HG02798 (cell line): ENCODE measurements around the gene SEMA4D.

Source experiments
- ATAC-seq: cut with Tn5 transposase; IDR thresholded peaks from one replicate; pipeline ENCODE4 v1.9.1; 2021; ENCODE audit warnings: mild to moderate bottlenecking; ENCODE audit not compliant: unreplicated experiment, poor library complexity

The SEMA4D gene

DNA sequence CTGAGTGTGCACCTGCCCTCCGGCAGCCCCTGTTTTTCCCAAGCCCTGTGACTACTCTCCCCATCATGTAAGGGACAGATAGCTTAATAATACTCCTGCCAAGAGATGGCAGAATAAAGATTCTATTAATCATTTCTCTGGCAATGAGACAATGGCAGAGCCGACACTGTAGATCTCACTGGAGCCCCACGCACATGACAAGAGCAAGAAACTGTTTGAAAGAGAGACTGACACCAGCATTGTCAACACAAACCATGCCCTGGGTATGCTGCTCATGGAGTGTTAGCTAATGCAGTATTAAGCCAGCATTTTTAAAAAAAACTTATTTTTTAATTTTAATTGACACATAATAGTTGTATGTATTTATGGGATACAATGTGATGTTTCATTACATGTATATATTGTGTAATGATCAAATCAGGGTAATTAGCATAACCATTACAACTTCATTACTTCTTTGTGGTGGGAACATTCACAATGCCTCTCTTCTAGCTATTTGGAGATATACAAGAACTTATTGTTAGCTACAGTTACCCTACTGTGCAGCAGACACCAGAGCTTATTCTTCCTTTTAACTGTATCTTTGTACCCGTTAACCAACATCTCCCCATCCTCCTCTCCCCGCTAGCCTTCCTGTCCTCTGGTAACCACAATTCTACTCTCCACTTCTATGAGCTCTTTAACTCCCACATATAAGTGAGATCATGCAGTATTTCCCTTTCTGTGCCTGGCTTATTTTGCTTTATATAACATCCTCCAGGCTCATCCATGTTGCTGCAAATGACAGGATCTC, 31.5 kb upstream of the SEMA4D start:
- ATAC-seq: no peak

DNA sequence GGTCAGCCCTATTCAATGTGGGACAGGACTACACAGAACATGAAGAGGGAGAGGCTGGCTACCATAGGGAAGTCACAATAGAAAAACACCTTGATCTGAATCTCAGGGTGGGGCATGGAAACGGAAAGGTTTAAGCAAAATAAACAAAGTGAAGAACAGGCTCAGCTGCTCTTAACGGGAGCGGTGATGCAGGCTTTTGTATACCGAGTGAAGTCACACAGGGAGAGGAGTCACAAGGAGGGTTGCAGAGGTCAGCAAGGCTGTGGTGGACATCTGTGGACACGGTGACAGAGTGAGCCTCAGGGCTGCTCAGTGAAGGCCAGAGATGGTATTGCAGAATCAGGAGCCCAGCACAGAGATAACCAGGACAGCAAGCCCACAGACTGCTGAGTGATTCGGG, 30.6 kb upstream of the SEMA4D start:
- no peak for ATAC-seq

DNA sequence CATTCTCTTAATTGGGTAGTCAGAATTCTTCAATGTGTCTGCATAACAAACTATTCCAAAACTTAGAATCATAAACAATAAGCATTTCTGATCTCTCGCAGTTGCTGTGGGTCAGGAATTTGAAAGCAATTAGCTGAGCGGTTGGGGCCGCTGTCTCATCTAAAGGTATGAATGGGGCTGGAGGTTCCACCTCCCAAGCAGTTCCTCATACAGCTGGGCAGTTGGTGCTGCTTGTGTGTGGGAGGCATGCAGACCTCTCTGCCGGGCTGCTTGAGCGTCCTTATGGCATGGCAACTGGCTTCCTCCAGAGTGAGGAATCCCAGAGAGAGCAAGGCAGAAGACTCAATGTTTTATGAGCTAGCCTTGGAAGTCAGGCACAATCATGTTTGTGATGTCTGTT, 30.2 kb upstream of the SEMA4D start:
- ATAC-seq: no peak

DNA sequence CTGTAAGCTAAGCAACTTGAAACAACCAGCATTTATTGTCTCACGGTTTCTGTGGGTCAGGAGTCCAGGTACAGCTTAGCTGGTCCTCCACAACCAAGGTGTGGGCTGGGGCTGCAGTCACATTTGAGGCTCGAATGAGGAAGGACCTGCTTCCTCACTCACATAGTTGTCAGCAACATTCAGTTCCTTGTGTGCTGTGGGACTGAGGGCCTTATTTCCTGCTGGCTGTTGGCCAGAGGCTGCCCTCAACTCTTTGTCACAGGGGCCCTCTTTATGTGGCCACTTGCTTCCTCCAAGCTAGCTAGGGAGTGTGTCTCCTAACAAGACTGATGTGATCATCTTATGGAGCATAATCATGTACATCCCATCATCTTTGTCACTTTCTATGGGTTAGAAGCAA, 29.2 kb upstream of the SEMA4D start:
- no peak for ATAC-seq

DNA sequence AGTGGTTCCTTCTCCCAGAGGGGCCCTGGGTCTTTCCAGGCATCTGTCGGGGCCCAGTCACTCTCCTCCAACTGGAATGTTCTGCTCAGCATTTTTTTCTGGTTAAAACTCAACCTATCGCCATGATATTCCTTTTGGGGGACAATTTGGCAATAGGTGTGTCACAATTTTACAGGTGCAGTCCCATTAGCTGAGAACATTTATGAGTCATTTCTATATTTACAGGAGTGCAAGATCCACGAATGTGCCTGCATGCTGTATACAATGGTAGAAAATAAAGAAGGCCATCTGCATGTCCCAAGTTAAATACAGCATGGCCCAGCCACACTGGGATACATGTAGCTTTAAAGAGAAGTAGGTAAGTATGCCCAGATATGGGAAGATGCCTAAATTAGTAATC, 28.8 kb upstream of the SEMA4D start:
- no peak for ATAC-seq

DNA sequence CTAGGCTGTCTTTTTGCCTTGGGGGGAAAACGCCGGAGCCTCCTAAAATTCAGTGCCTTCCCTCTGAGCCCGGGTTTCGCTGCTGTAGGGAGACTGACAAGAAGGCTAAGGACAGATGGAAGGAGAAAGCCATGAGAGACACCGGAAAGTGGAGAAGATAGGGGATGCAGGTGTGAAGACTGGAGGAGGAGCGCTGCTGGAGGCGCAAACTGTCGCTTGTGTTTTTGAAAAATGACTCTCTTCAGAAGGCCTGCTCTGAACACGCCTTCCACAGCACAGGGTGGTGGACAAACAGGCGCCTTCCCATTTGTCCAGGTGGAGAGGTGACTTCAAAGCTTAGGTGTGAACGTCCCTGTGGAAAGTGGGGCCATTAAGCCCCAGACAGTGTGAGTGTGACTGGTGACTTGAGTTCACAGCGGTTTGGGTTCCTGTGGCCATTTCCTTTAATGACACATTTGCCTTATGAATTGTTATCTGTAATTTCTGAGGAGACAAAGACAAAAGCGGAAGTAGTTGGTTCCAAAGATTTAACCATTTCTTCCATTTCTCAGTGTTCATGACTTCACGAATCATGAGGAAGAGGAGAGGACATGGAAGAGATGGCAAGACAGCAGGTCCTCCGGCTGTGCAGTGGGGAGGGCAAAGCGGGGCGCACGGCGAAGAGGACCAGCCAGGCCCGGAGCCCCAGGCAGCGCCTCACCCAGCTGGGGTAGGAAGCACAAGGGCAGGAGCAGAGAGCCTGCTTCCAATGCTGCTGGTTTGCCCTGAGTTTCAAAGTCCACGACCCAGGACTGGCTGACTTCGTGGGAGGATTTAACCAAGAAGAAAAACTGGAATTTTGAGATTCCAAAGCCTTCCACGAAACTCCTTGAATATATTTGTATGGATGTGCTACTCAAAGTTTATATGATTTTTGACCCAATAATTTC, 27.8 kb upstream of the SEMA4D start:
- no peak for ATAC-seq

DNA sequence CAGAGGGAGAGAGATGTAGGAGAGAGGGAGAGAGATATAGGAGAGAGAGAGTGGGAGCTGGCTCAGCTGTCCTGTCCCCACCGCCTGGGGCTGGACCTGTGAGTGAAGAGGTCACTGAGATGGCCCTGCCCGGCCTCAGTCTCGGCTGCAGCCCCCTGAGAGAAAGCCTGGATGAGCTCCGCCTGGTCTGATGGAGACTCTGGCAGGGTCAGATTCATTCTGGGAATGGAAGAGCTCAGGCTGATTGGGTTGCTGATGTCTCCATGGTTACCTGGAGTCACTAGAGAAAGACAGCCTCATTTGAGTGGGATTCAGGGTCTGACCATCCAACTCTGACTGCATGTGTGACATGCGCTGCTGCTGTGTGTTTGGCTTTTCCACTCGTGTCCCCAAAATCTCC, 27.1 kb upstream of the SEMA4D start:
- ATAC-seq: no peak

DNA sequence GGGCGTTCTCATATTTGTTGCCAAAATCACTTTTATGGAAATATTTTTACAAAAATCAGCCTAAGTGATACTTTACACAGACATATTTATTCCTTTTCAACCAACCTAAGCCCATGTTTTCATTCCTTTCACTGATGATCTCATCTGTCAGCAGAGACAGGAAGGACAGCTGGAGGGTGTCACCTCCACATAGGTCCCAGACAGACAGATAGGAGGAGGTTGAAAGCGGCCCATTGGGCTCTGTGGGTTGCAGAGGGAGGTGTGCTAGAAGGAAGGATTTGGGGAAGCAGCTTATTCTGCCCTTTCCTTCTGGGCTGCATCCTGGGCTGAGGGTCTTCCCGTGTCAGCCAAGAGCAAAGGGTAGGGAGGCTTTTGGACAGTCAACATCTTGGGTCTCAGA, 26.0 kb upstream of the SEMA4D start:
- ATAC-seq: no peak

DNA sequence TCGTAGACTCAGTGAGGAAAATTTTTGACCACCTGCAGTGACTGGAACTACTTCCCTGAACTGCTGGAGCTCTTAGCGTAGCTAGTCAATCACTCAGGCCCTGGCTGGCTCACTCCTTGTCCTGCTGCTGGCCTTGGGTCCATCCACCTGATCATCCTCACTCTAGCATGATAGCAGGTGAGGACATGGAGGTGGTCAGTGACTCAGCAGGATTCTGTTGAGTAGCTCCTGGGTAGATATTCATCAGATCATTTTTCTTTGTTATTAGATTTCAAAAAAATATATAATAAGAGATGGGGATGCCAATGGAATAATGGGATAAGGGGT, 25.0 kb upstream of the SEMA4D start:
- no peak for ATAC-seq

DNA sequence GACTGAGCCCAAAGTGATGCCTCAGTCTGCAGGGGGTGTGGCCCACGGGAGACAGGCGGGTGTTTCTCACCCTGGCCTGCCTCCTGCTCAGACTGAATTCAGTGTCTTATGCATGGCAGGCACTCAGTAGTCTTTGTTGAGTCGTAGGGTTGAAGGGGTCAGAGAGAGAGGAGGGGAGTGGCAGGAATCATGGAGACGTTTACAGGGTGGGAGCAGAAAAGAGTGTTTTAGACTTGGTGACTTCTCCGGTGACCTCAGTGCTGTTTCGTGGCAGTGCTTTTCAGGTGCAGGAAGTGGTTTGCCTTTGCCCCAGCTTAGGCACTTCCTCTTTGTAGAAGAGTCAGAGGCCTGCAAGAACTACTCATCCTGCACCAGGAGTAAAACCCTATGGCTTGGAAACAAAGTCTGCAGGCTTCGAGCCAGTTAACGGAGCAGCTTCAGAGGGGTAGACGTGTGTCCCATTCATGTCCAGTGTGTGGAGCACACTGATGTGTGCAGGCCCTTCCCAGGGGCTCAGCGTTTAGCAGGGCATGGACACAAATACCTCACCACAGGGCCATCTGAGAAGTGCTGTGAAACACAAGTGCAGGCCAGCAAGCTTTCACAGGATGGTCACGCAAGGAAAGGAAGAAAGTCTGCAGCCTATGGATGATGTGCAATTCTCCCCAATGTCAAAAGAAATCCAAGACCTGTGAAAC, 24.5 kb upstream of the SEMA4D start:
- ATAC-seq: peak; percentile 89

DNA sequence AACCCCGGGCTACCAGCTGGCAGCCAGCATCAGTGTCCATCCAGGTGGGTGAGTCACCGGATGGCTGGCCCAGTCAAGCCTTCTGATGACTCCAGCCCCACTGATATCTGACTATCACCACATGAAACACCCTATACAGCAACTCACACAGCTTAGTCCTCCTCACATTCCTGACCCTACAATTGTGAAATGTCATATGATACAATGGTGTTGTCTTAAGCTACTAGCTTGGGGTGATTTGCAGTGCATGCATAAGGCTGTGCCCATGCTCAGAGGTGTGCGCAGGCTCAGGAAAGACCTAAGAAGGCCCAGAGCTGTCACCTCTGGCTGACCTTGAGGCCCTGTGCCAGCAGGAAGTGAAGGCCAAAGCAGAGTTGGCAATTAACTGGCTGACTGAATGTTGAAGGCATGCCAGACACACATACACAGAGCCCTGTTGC, 21.5 kb upstream of the SEMA4D start:
- ATAC-seq: no peak

DNA sequence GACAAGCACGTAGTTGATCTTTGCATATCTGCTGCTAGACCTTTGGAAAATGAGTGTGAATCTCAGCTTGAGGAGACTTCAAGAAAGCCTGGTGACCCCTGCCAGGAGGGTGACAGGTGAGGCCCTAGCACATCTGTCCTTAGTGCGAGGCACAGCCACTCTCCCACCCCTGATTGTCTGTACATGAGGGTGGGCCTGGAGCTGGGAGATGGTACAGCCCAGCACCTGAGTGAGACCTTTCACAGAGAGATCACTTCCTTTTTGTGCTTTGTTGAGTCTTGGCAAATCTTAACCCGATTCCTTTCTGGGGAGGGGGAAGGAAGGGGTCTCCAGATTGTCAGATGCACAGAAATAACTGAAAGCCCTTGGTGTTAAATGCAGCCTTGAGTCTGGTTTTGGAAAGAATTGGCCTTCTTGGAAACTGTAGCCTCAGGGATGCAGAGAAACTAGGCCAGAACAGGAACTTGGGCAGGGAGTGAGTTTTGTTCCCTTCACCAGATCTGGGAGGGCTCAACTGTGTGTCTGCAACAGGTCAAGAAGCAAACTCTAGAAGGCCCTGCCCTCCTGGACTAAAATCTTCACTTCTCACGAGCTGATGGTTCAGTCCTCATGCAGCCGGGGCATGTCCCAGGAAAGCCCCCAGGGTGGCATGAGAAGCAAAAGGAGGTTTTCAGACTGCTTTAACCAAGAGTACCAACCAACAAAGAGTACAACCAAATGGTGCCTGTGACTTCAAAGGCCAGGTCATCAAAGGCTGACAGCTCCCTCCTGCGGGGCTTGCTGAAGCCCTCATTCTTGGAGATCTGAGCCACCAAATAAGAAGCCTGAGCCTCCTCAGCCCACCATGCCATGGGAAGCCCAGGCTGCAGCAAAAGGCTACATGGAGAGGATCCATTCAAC, 20.8 kb upstream of the SEMA4D start:
- no peak for ATAC-seq

DNA sequence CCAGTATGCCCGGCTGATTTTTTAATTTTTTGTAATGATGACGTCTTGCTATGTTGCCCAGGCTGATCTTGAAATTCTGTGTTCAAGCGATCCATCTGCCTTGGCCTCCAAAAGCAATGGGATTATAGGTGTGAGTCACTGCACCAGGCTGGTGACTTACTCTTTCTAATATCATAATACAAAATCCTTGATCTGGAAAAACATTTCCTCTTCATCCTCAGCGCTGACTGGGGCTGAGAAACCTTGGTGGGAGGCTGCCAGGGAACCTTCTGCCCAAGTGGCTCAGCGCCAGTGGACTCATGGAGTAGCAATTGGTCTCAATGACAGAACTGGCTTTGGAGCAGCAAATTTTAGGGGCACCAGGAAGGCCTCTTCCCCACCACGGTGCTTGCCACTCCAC, 17.5 kb upstream of the SEMA4D start:
- ATAC-seq: no peak

DNA sequence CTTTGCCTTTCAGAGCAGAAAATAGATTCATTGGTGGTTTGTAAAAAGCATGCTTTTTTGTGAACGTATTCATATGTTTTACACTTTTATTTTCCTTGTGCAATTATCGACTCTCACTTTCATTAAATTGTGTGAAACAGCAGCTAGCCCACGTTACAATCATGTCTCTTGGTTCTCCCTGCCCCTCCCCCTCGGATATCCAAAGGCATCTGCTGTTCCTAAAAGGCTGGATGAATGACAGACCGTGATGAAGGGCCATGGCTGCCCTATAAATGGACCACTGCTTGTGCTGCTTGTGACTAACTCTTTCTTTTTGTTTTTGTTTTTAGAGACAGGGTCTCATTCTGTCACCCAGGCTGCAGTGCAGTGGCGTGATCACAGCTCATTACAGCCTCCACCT, 17.0 kb upstream of the SEMA4D start:
- no peak for ATAC-seq

DNA sequence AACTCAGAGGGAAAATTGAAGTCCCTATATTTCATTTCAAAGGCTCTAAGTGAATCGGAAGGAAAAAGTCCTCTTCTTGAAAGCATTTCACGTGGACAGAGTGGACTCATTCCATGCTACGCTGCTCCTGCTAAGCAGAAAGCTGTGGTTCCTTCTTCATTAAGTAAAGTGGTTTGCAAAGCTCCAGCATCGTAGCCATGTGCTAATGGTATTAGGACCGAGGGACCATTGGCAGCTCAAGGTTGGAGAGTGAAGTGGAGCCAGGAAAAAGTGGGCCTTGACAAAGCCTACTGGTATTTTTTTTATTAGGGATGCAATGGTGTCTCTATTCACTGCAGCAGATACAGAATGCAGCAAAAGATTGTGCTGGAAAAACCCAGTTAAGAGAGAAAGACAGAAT, 16.4 kb upstream of the SEMA4D start:
- no peak for ATAC-seq

DNA sequence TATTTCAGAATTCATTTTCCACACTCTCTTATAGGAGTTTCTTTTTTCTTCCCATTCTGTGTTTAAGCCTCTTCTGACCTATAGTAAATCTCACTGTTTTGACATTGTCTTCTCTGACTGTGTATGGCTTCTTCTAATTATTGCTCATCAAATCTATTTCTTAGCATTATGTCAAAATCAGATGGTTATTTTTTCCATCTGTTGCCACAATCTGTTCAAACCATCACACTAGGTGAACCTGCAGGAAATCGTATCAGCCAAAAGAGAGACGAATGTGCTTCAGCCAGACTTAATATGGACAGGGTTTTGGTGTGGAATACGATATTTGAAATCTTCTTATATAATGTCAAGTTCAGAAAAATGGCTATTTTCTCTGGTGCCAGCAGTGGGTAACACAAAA, 15.9 kb upstream of the SEMA4D start:
- ATAC-seq: no peak

DNA sequence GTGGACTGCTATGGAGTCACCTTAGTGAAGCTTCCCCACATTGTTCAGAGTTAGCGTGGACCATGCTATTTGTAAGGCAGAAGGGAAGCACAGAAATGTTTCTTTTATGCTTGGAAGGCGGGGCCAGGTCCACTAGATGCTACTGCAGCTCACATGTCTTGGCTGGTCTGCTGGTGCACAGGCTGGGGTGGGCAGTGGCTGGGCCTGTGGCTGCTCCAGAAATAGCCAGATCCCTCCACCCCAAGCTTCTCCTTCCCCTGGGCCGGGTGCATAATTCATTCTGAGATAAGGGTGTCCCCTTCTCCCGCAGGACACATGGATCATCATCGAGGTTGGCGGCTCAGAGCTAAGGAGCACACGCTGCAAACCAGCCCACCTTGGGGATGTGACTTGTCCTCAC, 14.5 kb upstream of the SEMA4D start:
- no peak for ATAC-seq

DNA sequence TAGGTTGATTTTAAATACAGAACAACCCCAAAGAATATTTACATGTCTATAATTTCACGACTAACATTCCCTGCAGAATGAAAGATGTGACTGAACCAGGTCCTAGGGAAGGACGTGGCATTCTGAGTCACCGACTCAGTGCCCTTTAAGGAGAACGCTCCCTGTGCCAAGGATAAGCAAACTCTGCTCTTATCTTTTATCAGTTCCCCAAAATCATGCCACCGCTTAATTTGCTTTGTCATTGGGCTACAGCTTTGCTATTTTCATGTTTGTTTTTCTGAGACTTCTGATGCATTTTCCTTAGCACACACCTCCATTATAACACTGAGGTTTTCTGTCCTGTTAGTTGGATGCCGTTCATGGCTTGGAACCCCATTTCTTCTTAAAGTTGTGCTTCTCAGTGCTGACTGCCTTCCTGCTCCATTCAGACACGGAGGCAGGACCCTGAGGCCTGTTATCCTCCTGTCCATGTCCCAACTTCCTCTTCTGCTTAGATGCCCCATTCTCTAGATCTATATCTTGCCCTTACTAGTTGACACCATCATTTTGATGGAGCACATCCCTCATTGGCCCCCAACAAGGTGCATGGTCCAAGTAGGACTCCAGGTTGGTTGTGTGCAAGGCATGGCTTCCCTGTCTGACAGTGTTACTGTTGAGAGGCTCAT, 11.2 kb upstream of the SEMA4D start:
- ATAC-seq: no peak

DNA sequence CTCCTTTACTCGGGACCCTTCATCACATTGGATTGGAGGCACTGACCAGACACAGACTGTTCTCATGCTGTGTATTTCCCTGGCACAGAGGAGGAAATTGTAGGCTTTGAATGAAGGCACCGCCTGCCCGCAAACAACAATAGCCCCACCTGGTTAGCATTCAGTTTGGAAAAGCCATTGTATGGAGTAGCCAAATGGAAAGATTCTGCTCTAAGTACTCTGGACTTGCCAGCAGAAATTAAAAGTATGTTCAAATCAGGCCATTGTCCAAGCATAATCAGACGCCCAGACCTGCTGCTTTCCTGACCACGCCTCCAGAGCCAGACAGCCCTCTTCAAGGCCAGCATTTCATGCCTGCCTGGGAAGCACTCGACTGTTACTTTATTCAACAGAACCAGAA, 8.0 kb upstream of the SEMA4D start:
- ATAC-seq: no peak

DNA sequence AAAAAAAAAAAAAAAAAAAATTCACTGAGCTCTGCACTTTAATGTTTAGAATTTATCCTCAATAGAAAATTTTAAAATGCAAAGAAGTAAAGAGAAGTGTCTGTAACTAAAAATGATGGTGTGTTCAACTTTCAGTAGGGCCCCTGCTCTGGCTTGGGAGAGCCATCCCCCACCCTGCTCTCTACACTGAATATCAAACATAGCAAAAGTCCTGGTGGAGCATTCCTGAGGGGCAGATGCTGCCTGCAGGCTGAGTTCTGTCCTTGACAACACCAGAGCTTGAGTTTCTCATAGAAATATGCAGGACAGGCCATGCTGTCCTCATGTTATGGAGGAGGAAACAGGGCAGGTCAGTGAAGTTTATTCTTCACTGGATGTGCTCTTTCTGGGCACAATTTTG, 7.1 kb upstream of the SEMA4D start:
- no peak for ATAC-seq
